GM20431 (cell line): ENCODE measurements around the gene EFTUD2.

Experiments used
- in situ Hi-C: fragments of 300-500 bp; cut with MseI, MboI; formaldehyde crosslinking; loops from one replicate; pipeline ENCODE4 v1.15.0; 2020; ENCODE audit warnings: low sequenced_read_pairs; ENCODE audit not compliant: unreplicated experiment

Gene EFTUD2

DNA sequence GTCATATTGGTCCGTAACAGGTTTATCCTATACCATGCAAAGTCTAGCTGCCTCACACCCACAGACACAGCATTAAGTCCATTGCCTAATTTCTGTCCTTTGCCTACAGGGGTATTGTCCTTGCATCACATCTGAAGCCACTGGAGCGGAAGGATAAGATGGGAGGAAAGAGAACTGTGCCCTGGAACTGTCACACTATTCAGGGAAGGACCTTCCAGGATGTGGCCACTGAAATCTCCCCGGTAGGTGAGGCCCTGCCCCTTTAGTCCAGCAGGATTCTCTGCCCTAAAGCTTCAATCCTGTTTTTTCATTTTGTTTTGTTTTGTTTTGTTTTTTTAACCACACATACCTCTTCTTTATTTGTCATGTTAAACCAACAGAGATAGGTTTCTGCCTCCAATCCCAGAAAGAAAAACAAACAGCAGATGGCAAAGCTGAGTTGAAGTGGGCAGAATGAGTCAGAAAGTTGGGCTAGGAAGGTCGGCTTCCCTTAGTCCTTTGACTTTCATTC is 2.2 kb upstream of the EFTUD2 start:
- in situ Hi-C loops, result loop anchor here (25.0 kb wide), 1 partner anchor 211 kb away; no protein-coding TSS in a partner anchor

DNA sequence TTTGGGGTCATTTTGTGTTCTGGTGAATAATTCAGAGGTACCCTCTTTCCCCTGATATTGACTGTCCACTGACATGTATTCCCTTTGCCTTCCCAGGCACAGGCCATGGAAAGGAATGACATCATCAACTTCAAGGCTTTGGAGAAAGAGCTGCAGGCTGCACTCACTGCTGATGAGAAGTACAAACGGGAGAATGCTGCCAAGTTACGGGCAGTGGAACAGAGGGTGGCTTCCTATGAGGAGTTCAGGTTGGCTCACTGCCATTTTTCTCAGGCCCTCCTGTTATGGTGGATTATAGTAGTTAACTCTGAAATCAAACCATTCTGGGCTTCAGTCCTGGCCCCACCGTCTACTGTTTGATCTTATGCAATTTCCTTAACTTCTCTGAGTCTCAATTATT is 1.6 kb upstream of the EFTUD2 start:
- in situ Hi-C loops, result loop anchor here (25.0 kb wide), 1 partner anchor 211 kb away; no protein-coding TSS in a partner anchor

DNA sequence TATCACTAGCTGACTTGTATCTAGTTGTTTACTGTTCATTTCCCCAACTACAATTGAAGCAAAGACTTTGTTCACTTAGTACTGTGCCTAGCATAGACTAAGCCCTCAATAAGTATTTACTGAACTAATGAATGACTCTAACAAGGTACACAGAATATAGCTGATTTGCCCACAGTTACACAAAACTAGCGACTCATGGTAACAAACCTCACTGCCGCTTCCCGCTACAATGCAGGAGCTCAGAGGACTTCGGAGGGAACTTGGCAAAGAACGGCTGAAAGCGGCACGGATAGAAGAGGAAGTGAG is 524 bp downstream of the EFTUD2 start:
- in situ Hi-C loops, result no loop called here

DNA sequence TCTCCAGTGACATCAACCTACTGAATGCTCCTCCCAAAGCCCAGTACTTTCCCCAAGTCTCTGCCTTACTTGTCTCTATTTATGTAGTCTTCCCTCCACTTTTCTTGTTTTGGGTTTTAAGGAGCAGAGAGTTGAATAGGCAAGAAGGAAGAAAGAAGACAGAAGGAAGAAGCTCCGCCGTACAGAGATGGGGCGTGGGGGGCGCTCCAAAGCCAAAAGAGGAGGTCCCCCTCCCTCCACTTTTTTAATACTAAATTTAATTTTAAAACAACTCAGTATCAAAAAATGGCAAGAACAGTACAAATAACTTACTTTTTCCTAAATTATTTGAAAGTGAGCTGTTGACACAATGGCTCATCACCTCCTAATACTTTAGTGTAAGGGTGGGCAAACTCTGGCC is 4.6 kb downstream of the EFTUD2 start:
- in situ Hi-C loops, result no loop called here

DNA sequence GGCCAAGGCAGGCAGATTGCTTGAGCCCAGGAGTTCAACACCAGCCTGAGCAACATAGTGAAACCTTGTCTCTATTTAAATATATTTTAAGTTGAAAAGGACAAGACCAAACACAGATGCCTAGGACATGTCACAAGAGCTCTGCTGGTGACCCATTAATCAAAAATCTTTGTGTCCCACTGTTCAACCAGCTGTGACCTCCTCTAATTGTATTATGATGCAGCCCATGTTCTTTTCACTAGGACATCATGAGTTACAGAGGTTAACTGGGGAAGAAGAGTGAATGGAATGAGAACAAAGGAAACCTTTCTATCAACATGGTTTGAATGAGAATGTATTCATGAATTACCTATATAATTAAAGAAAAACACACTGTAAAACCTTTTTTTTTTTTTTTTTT is 7.0 kb downstream of the EFTUD2 start:
- in situ Hi-C loops, result no loop called here

DNA sequence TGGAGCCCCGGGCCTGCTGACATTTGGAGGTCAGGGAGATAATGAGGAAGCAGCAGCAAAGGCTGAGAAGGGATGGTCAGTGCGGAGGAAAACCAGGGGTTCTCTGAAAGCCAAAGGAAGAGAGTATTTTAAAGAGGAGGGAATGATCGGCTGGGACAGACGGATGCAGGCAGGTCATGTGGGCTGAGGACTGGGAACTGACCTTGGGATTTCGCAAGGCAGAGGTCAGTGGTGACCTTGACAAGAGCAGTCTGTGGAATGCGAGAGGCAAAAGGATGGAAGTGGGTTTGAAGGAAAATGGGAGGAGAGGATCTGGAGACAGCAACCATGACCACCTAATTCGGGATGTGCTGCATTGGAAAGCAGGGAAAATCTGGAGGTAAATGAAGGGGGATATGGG is 10.2 kb downstream of the EFTUD2 start:
- in situ Hi-C loops, result no loop called here

DNA sequence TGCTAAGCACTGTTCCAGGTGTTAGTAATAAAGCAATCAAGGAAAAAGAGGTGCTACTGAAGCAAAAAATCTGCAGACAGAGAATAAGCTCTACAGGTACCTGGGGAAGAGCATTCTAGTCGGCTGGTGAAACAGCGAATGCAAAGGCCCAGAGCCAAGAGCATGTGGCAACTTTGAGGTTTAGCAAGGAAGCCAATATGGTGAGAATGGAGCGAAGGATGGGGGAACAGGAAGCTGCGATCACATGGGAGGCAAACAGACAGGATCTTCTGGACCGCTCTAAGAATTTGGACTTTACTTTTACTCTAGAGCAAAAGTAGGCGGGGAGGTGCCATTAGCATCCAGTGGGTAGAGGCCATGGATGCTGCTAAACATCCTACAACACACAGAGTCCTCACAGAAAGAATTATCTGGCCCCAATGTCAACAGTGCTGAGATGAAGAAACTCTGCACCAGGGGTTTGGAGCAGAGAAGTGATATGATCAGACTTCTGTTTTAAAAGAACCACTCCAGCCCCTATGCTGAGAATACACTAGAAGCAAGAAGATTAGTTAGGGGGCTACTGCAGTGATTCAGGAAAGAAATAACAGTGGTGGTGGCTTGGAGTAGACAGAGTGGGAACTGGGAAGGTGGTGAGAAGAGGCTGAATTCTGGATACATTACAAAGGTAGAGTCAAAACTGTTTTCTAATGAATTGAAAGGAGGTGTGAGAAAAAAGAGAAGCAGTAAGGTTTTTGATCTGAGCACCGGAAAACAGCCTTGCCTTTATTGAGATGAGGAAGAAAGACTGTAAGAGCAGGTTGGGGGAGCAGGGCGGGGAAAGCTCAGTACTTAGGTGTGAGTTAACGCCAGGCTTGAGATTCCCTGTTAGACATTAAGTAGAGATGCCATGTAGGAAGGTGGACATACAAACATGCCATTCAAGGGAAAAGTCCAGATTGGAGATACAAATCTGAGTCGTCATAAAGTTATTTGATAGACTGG is 11.0 kb downstream of the EFTUD2 start:
- in situ Hi-C loops, result no loop called here

DNA sequence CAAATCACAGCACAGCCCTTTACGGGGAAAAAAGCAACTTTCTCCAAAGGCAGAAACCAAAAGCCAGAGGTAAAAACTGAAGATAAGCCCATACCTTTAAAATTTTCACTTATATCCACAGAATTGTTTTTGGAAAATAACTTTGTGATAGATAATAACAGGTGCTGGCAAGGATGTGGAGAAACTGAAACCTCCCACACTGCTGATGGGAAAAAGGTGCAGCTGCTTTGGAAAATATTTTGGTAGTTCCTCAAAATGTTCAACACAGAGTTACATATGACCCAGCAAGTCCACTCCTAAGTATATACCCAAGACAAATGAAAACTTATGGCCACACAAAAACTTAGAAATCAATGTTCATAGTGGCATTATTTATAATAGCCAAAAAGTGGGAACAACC is 12.2 kb downstream of the EFTUD2 start:
- in situ Hi-C loops, result no loop called here

DNA sequence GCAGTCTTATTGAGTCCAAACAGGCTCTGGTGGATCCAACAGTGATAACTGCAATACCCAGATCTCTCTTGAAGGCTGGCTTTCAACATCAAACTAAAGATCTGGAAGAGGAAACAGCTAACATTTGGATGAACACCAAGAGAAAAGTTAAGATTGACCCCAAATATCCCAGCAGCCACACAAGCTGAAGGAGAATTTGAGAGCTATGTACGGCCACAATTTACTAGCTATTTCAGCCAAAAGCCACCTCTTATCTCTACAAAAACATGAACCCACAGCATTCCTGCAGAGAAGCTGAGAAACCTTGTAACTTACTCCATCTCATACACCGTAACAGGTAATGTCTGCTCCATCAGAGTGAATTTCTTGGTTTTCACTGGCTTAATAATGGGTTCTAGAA is 14.3 kb downstream of the EFTUD2 start:
- in situ Hi-C loops, result no loop called here

DNA sequence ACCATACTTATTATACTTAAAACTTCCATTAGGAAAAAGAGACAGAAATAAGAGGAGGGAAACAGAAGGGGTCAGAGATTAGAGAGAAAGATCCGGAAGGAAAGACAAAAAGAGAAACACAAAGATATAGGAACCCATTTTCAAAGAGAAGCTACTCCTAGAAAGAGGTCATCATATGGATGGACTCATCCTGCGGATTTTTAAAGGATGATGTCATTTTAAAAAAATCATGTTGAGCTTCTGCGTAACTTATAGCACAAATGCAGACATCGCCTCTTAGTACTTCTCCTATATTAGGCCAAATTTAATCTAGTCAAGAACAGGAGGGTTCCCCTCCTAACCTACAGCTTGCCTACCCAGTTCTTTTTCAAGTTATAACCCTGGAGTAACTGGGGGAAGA is 18.1 kb downstream of the EFTUD2 start:
- in situ Hi-C loops, result no loop called here

DNA sequence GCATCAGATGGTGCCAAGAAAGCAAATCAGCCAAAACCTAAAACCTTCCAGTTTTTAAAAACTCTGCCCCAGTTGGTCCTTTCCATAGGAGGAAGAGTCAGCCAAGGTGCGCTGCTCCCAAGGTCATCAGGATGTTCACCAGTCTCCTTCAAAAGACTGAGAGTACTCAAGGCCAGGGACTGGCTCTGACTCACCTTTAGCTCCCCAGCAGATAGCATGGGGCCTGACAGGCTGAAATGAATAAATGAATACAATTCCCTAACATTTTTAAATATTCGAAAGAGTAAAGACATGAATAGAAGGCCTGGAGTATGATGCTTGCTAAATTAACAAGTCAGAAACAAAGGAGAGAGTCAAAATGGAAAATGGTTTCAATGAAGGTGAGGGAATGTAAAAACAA is 19.2 kb downstream of the EFTUD2 start:
- in situ Hi-C loops, result no loop called here

DNA sequence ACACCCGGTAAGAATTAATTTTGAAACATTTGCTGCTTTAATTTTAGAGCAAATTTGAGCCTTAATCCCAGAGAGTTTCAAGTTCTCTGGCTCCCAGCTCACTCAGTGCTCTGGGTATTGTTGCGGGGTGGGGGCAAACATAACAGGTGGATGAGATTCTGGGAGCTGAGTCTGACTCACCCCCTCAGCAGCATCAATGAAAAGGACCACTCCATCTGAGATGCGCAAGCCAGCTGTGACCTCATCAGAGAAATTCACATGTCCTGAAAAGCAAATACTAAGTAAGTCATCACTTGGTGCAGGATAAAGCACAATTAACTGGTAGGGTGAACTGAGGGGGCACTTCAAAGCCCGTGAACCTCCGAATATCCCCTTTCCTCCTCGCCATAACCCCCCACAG is 19.9 kb downstream of the EFTUD2 start:
- in situ Hi-C loops, result no loop called here

DNA sequence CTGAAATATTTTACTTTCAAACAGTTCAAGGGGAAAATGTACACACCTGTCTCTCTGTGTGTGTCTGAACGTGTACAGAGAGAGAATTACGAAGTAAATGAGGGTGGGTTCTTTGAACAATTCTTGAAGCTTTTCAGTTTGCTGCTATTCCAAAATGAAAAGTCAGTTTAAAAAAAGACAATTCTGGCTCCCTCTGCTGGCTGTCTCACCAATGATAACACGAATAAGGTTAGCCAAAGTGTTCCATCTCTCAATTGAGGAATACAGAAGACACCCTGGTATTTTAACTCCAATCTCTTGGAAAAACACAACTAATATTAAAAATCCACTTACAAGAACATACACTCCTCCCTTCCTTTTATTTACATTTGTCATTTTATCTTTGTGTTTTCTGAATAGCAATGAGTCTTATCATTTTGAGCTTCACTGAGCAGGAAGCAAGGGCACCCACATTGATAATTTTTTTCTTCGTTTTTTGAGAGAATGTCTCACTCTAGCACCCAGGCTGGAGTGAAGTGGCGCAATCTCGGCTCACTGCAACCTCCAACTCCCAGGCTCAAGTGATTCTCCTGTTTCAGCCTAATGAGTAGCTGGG is 20.5 kb downstream of the EFTUD2 start:
- in situ Hi-C loops, result no loop called here

DNA sequence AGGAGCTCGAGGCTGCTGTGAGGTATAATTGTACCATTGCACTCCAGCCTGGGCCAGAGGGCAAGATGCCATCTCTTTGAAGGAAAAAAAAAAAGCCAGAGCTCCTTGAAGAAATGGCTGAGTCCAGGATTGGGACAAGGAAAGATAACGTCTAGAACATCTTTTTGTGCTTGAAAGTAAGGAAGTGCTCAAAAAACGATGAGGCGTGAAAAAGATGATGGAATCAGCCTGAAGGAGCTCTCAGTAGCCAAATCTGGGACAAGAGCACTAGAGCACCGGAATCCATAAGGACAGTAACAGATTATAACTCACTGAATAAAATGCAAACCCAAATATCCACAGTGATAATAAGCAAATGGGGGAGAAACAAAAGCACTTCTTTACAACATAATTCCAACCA is 22.1 kb downstream of the EFTUD2 start:
- in situ Hi-C loops, result no loop called here

DNA sequence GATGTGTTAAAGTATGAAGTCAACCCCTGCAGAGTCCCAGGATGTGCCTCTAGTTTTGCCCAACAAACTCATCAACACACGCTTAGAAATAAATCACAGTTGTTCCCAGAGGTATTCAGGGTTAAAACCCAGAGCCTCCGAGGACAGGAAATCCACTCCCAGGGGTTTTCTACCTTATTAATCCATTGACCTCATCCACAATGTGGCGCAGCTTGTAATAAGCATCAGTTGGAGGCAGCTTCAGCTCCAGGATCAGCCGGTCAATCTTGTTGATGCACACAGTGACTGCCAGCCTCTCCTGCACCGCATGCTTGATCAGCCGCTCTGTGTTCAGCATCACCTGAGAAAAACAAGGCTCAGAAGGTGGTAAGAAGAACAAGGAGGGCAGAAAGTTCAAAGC is 23.5 kb downstream of the EFTUD2 start:
- in situ Hi-C loops, result no loop called here

DNA sequence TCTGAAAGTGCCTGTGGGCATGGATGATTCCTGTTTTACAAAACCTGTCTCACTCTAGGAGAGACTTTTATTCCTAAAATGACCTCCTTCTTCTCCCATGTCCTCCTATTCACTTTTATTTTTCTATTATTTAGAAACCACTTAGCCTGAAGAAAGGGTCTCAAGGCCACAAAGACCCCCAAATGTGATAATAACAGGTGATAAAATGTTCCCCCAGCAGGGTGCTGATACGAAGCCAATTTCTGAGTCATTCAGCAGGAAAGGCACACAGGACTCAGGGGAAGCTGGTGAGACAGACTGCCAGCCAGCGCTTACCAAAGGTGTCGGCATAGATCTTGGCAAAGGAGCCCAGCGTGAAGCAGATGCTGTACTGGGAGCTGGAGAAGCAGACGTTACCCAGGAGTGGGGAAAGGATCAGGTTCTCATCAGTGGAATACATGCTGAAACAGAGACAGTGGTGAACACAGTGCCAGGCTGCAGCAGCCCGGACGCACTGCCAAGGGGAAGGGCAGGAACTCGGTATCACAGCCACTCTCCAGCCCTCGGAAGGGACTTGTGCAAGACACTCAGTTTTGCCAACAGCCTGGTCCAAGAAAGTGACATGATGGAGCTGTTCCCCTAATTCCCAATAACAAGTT is 27.0 kb downstream of the EFTUD2 start:
- in situ Hi-C loops, result no loop called here

DNA sequence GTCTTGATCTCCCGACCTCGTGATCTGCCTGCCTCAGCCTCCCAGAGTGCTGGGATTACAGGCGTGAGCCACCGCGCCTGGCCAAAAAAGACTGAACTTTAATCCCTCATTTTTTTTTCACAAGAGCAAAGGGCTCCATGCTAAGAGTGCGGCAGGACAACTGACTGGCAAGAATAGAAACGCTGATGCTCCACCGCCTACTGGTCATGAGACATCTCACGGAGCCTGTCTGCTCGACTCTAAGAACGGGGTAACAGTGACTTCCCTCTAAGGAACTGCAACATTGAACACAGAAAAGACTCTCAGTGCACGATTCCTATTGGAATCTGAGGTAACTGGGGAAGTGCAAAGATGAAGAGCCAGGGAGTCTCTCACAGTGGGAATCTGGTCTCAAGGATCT is 27.7 kb downstream of the EFTUD2 start:
- in situ Hi-C loops, result no loop called here

DNA sequence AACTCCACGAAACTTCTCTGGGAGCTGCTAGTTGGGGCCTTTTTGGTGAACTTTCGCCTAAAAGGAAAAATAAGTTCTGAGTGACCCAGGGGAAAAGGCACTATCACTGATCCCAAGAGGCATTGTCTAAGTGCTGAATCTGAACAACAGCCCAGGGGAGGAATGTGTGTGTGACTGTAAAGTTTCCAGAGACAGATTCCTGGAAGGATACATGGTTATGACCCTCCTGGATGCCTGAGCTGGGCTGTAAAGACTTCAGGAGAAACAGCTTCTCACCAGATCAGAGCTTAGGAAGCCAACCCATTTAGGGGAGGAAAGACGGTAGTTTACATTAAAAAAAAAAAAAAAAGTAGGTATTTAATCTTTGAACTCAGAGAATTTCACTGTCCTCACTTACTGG is 31.4 kb downstream of the EFTUD2 start:
- in situ Hi-C loops, result no loop called here

DNA sequence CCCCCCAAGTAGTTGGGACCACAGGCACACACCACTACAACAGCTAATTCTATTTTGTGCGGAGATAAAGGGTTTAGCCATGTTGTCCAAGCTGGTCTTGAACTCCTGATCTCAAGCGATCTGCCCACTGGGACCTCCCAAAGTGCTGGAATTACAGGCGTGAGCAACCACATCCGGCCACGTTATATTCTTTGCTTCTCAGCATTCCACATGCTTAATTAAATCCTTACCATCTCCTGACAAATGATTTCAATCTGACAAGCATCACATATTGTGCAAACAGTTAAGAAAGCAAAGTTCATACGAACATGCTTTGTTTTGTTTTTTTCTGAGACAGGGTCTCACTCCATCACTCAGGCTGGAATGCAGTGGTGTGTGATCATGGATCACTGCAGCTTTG is 33.3 kb downstream of the EFTUD2 start:
- in situ Hi-C loops, result no loop called here

DNA sequence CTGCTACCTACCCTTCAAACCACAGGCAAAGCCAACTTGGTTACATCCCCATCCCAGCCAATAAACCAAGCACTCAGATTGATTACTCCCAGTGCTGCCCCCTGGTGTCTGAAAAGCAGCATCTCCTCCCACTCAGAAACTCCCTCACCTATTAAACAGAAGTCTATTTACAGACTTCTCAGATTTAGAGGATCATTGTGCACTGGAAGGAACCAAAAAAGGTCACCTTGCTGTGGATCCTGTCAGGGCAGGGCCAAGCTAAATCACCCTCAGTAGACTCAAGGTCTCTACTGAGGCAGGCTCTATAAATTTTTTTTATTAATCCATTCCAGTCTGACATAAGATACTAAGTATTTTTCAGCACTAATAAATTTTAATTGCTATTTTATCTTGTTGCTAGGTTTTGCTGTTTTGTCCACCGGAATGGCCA is 34.0 kb downstream of the EFTUD2 start:
- in situ Hi-C loops, result no loop called here

DNA sequence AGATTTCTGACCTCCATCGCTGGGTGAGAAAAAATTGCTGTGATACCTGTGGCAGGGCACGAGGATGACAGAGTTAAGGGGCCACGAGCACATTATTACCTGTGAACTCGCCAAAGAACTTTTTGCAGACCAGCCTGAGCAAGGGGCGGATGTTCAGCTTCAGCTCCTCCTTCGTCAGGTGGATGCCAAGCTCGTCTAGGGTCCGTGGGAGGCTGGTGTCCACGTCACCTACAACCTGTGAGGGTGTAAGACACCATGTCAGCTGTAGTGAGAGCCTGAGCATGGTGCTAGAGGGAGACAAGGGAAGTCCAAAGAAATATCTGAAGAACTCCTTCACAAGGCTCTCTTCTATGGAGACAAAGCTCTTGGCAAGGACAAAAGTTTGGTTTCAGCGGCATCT is 34.4 kb downstream of the EFTUD2 start:
- in situ Hi-C loops, result no loop called here
